HepG2 (cell line): ENCODE data around the gene CLDN9.

Source experiments
- ZNF274 ChIP-seq: sonication (generic); formaldehyde crosslinking; IDR thresholded peaks from 2 replicates; pipeline ENCODE4 v1.5.1; 2020; ENCODE audit warnings: mild to moderate bottlenecking, missing genetic modification reagents
- ZNF782 ChIP-seq: sonication (generic); formaldehyde crosslinking; IDR thresholded peaks from 2 replicates; pipeline ENCODE4 v1.4.0; 2020; ENCODE audit warnings: missing genetic modification reagents, mild to moderate bottlenecking, borderline replicate concordance

DNA sequence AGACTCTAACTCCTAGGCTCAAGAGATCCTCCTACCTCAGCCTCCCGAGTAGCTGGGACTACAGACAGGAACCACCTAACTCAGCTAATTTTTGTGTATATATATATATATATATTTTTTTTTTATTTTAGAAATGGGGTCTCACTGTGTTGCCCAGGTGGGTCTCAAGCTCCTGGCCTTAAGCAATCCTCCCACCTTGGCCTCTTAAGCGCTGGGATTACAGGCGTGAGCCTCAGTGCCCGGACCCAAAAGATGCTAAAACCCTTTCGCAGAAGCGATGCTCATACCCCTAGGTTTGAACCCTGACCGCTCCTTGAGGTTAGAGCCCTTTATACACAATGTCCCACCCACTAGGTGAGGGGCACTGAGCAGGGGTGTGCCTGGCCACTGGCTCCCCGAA, 2.2 kb upstream of the CLDN9 start:
- TF ChIP-seq ZNF274 (CRISPR knock-in tag) (no peak), ZNF782 (CRISPR knock-in tag) (no peak)
